Retina (tissue), 1 donor: ENCODE results near the gene NTM.

Experiments used
- DNase-seq: peaks from one replicate; pipeline ENCODE4 v3.0.0-alpha.2; 2016

The NTM gene

DNA sequence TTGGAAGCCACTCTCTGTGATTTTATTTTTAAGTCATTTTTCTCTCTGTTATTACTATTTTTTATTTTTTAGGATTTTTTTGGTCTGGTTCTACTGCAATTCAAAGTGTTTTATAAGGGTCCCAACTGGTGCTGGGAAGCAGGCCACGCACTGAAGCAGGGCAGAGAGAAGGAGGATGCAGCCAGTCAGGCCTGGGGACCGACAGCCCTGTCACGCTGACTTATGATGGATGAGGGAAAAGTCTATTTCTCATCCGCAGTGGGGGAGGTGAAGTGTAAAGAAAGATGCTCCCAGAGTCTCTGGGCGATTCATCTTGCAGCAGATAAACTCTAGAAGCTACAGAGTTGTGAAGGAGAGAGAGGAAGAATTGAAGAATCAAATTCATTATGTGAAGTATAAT is 191.6 kb downstream of the NTM start:
- DNase-seq, result peak; percentile 43

DNA sequence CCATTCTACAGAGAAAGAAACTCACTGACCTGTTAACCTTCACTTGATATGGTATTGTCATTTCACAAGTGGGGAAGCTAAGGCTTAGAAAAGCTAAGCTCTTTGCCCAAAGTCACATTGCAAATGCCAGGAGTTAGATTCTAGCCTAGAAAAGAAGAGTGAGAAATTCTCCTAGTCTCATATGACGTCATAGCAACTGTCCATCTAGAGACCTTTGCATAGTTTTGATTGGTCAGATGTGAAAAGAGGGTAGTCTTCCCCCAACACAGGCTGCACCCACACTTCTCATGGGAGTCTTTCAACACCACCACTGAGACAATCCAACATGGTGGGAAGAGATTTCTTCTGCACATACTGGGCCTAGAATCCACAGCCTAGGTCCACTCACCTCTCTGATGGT is 197.9 kb downstream of the NTM start:
- no peak for DNase-seq

DNA sequence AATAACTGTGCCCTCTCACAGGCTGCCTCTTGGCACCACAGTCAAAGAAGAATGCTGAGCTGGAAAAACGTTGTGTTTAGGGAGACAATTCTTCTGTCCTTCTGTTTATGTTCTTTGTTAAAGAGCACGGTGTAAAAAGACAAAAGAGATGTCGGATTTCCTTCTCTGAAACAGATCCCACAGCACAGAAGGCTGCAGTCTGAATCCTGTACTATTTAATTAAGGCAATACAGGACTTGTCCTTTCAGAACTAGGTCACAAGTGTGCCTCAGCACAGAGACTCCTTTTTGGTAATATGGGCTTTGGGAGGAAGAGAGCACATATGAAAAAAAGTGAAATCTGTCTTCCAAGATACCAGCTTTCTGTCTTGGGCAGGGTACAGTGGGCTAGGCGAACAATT is 201.2 kb downstream of the NTM start:
- no peak for DNase-seq

DNA sequence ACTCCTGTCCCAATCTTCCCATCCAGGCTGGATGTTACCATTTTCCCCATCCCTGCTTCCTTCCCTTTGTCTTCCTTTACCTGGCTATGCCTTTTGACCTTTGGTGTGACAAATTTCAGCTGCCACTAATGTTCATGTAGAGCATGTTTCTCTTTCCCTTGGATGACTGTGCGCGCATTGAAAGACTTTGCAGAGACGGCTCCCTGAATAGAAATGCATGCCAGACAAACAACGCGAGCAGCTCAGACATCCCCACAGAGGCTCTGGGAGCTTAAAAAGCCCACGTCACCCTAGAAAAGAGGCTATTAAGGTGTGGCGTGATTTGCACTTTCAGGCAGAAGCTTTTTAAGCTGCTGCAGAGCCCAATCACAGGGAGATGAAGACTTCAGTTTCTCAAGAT is 202.0 kb downstream of the NTM start:
- DNase-seq, result no peak

DNA sequence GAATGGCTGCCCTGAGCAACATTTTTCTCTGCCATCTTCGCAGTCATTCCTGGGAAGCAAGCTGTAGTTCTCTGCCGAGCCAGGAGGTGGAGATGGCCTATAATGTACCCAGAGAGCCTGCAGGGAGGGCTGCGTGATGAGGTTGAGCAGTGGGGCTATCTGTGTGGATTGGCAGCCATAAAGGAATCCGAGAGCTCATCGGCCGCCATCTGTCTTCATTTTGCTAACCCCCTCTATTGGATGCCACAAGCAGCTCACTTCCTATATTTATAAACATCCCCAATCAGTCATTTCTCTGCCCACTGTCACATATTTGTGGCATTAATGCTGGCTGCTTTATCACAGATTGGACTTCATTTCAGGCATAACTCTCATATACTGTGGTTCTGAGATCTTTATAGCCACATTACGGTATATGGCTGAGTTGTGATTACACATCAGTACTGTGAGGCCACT is 209.5 kb downstream of the NTM start:
- DNase-seq, result no peak

DNA sequence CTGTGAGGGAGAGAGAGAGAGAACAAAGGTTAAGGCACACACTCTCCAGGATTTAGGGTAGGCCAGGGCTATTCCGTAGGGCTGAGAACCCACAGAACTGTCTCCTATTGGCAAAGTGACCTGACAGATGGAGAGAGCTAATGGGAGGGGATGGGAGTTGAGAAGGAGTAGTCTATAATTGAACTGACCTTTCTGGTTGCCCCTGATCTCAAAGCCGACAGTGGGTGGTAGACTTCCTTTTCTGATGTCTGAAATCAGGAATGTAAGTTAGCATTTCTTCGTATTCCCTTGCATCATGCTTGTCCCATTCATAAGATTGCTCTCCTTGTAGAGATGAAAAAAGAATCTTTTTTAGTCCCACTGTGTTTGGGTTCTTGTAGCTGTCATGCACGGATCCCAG is 210.1 kb downstream of the NTM start:
- no peak for DNase-seq

DNA sequence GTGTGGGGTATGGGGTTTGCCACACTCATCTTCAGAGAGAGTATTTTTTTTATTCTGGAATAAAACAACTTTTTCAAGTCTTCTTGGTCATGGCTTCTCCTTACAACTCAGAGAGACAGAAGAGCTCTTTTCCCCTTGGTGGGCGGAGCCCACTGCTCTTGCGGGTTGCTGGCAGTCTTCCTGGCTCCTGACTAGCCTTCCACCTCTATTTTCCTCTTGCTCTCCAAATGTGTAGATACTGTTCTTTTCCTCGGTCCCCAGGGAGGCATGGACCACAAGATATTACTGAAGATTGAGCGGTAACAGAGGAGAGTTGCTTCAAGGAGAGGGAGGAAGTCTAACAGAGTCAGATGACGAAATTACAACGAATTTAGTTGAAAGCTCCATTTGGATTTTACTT is 210.6 kb downstream of the NTM start:
- DNase-seq, result no peak

DNA sequence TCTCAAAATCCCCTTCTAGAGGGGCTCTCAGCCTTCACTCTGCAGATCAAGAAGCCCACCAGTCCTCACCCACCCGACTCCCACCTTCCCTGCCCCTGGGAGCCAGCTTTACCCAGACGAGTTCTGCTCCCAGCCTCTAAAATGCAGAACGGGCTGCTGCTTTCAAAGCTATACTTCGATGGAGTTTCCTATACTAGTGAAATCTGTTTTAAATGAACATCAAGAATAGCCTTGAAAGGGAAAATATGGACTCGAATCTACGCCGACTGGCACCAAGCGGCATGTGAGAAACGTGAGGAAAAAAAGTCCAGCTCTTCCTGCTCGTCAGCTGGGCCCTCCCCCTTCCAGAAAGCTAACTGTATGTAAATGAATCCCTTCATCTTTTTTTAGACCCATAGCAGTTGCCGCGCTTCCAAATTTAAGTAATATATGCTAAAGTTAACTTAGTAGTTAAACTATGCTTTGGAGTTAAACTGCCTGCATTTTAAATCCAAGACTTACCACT is 211.7 kb downstream of the NTM start:
- DNase-seq, result no peak

DNA sequence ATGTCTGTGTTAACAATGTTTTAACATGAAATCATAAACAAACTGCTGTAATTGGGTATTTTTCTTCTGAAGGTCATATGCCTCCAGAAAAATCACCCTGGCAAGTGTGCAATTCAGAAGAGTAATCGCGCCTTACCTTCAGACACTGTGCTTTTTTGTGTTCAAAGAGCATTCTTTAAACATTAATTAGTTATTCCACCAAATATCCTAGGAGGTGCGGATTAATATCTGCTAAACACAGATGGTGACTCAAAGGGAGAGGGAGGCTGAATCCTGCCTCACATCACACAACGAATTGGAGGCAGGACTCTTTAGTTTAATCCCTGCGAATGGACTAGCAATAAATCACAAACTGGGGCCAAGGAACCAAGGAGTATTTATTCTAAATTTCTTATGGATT is 213.0 kb downstream of the NTM start:
- no peak for DNase-seq

DNA sequence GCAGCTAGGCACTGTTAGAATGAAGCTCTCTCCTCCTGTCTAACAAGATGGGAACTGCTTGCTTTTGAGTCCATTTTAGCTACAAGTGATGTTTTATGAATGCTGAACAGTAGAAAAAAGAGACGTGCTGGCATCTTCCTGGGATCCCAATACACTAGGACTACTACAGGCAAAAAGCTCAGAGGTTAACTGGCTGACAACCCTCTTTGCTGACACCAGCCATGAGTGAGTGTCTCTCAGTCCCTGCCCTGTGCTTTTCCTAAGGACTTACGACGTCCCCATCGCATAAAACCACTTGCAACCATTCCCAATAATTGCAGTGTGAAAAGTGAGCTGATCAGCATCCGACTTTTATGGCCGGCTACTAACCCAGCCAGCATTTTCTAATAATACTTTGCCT is 213.5 kb downstream of the NTM start:
- DNase-seq, result no peak

DNA sequence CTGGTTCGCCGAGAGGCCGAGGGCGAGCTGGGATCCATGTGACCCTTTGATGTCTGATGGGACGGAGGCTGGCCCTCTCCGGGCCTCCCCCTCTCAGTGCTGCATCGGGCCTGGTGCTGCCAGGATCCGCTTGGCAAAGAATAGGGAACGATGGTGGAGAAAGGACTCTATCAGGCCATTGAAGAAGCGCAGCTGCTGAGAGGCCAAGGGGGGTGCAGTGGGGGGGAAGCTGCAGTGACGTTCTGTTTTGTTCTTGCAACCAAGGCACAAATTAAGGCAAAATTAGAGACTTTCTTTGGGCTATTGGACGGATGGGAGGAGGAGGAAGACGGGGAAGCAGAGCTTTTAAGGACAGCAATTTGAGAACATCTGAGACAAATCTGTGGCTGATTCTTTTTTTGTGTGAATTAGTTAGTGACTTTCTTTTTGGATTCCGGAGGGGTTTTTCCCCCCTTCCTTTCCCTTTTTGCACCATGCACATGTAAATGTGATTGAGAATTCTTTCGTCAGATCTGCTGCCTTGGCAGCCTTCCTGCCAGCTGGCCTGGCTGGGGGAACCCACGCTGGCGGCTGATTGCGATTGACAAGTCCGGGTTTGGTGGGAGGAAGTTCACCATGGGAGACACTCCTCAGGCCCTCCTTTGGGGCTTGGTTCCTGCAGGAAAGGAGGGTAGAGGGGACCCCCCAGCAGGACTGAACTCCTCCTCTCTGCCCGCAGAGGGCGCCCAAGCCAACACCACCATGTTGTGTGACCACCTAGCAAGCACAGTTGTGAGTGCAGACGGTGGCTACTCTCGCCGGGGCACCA is 214.6 kb downstream of the NTM start:
- peak; percentile 69 for DNase-seq

DNA sequence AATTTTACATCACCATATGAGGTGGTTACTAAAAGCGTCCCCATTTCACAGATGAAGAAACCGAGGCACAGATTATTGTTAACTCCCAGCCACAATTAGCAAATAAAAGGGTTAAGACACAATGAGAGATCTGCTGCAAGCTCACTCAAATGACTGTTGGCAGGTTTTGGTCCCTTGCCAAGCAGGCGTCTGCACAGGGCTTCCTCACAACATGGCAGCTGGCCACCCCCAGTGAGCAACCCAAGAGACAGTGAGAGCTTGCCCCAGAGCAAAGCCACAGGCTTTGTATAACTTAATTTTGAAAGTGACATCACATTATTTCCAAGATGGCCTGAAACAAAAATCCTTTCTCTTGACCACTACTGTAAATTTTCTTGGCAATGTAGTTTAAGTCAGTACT is 217.6 kb downstream of the NTM start:
- DNase-seq, result no peak

DNA sequence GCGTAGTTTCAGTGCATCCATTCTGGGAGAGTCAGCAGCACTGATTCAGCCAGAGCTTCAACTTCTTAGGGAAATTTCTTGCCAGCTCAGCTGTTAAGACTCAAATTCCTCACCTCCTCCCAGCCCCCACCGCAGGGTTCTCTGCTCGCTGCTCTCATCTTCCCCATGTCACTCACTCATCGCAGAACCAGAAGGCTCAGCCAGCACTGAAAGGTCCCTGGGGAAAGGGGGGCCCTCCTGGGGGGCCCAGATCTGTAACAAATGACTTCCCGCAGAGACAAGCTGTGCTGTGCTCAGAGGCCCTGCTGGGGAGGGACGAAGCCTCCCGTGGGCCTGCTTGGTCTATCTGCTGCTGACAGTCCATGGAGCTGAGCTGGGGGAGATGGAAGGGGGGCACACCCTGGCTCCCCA is 220.6 kb downstream of the NTM start:
- DNase-seq, result no peak

DNA sequence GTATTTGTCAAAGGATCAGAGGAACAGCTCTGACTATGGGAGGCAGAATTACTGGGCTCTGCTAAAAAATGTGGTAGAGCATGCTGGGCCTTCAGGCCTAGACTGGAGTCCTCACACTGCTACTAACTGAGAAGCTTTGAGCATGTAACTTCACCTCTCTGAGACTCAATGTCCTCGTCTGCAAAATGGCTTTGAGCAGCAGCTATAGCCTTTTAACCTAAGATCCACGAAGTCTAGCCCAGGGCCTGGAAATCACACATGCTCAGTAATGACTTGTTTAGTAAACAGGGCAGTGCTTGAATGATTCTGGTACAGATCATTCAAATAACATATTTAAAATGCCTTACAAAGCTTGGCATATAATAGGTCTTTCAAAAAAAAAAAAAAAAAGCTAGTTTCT is 221.7 kb downstream of the NTM start:
- no peak for DNase-seq

DNA sequence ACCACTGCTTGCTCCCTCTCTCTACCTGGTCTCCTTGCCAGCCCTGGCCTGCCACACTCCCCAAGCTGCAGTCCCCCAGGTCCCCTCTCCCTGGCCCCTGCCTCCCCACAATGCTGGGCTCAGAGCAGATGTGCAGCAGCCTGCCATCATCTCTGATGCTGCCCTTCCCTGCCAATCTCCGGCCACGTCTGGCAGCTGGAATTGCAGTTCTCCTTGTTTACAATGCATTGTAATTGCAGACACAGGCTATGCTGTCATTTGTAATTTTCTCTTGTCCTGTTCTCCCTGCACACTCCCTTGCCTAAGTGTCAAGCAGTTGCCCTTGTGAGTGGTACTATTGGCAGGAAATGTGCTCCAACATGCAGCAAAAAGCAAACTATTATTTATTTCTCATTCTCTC is 222.3 kb downstream of the NTM start:
- DNase-seq, result no peak

DNA sequence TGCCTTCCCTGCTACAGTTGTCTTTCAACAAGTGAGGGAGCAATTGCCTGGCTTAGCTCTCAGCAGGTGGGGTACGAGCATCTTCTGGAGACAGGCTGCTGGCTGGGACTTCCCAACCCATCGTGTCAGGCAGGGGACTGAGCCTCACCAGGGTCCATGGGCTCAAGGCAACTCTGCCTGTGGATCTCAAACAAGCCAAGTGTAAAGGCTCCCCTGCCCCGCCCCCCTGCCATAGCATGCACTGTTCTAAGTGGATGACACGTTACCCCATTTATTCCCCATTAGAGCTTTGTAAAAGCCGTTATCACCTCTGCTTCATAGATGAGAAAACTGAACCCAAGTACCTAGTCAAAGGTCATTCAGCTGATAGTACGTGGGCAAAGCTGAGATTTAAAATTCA is 222.9 kb downstream of the NTM start:
- DNase-seq, result no peak

DNA sequence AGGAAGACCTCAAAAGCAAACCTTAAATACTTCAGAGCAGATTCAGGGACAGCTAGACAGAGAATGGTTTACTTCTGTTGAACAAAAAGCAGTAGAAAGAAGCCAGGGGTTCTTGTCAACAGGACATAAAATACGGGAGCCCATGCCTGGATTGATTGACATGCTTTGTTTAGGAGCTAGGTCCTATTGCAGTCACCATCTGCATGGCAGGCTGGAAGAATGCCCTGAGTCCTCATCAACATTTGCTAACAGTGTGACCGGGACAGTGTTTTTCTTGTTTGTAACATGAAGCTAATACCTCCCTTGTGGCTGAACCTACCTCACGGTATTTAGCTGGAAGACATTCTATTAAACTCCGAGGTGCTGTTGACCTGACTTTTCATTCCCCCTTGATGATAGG is 225.4 kb downstream of the NTM start:
- DNase-seq, result no peak

DNA sequence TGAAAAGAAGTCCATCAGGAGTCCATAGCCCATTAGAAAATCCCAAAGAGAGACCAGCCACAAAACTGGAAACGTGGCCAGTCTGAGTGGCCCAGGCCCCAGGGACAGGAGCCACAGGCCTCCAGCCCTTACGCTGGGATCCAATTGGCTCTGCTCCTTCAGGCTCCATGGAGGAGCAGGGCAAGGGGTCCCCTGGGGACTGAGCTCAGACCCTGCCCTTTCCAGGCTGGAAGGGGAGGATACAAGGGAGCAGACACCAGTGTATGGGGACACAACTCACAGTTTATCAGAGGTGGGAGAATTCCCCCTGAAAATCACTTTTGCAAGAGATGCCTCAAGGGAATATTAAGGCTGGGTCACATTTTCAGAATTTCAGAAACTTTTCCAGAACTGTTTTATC is 227.5 kb downstream of the NTM start:
- no peak for DNase-seq

DNA sequence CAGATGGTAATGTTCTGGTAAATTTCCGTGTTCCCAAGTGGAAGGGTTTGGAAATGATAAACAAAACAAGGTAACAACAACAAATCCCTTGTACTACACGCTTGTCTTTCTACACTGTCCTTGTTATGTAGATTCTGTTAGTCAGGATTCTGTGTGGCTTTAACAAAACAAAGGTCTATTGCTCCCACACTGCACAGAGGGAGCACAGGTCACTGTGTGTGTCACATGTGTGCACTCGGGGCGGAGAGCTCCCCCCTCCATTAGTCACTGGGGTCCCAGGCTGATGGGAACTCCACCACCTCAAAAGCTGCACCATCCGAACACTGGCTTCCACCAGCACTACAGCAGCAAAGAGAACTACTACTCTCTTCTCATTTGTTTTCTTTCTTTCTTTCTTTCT is 227.9 kb downstream of the NTM start:
- DNase-seq, result no peak

DNA sequence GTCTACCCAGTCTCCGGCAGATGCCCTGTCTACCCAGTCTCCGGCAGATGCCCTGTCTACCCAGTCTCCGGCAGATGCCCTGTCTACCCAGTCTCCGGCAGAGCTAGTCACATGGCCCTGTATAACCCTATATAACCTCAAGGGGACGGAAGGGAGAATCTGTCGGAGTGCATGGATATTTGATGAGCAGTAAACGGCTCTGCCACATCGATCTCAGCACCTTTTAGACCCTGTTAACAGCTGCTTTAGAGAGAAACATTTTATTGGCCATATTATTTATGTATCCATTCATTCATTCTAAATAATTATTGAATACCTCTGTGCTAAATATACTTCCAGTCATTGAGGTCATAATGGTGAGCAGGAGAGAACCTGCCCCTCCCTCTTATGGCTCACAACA is 228.9 kb downstream of the NTM start:
- no peak for DNase-seq

DNA sequence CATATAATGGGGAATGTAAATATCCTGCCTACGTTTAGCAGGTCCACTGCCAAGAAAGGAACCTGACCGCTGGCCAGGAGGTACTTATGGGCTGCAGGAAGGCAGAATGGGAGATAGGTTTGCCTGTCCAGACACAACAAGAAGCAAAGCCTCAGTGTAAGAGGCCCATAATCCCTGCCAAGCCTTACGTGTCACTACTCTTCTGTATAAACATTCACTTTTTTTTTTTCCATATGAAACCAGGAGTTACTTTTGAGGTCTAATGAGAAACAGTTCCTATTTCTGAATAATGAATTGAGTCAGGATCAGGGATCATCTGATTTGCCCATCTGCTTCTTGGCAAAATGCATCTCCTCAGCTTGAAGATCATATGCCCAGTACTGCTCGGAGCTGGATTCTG is 230.2 kb downstream of the NTM start:
- DNase-seq, result no peak

DNA sequence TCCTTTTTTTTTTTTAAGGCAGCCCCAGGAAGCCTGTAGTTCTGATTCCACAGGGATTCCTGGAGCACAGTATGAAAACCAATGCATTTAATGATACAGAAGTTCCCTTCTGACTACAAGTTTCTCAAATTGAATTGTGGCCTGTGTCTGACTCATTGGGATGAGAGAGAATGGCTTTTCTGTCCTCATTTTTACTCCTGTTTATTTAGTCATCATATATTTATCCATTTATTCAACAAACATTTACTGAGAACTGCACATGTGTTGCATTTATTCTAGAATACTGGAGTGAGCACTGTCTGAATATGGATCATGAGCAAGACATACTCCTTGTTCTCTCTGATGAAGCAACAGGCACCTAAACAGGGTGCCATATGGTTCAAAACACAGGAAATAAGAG is 231.2 kb downstream of the NTM start:
- DNase-seq, result no peak

DNA sequence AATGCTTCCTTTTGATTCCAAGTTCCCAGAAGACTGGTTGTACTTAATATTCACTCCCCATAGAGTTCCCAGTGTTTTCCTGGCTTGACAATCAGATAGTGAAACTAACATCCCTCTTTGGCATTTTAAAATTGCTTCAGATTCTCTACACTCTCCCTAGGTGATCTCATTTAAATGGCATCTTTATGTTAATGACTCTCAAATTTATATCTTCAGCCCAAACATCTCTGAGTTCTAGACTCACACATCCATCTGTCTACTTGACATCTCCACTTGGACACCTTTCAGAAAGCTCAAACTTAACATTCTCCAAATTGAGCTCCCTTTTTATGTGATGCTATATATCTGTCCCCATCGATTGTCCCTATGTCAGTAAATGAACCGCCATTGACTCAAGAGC is 232.0 kb downstream of the NTM start:
- DNase-seq, result no peak

DNA sequence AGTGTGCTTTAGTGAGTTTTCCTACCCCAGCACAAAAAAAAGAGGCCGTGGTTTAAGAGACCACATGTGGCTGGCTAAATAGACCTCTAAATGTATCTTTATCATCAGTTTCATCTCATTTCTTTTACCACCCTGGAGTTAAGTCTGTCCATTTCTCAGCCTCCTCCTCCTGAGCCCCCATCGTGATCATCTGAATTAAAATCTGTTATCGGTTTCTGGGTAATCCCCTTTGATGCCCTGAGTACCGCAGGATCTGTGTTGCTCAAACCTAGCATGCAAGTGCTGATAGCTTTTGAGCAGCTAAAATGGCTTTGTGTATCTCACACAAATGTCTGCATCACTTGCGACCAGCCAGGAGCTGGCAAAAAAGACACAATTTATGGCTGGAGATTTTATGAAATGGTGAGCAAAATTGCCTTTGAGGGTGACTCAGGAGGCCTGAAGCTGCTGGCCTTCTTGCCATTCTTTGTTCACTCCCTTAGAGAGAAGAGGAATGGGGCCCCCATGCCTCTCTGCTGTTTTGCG is 236.5 kb downstream of the NTM start:
- DNase-seq, result no peak

DNA sequence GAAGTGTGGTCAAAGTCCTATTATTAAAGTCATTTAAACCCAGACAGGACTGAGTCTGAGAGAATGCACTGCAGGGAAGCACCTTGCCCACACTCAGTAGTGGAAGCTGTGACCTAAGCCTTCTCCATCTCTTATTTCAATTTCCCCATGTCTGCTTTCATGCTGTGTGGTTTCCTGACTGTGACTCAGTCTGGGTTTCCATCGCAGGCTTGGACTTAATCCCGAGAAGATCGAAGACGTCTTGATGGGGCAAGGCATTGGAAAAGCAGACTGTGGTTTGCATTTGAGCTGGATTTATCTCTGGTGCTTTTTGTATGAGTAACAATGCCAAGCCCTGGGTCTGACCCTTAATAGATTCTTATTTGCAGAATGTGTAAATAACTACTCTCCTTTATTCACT is 238.9 kb downstream of the NTM start:
- DNase-seq, result no peak
